Upper lobe of left lung (tissue), 4 donors: ENCODE measurements around the gene TXNIP.

Experiments
- CTCF ChIP-seq, 6 experiments: fragments of 450-650 bp in 4 of 6; fragments of 200-600 bp in 2 of 6; sonication (generic) in 2 of 6; IDR thresholded peaks; one replicate each; pipeline ENCODE4 v1.5.1; 2016 to 2019; ENCODE audit warnings: antibody characterized with exemption in 6 of 6
- POLR2AphosphoS5 ChIP-seq, 2 donors: sonication (generic); formaldehyde crosslinking; IDR thresholded peaks; one replicate each; pipeline ENCODE4 v1.5.1; 2017; ENCODE audit warnings: antibody characterized with exemption in 2 of 2

GRCh38 chr1:146021050-146021445 is 24.7 kb upstream of the TXNIP start:
- TF ChIP-seq POLR2AphosphoS5 (IDR thresholded peaks at IDR 0.05) (no peak), CTCF (IDR thresholded peaks at IDR 0.05) (no peak)
